CD4-positive, alpha-beta T cell treated with Interferon gamma for 1 hour (primary cell): ENCODE data around the gene LRRTM4.
"Not testable (repeated sequence)": the region's sequence is repeated elsewhere in the genome, so short reads cannot be mapped to it uniquely, and the experiment has no call there.

Experiments used
- DNase-seq: peaks from one replicate; pipeline ENCODE4 v3.0.0-alpha.2; 2020

The LRRTM4 gene

DNA sequence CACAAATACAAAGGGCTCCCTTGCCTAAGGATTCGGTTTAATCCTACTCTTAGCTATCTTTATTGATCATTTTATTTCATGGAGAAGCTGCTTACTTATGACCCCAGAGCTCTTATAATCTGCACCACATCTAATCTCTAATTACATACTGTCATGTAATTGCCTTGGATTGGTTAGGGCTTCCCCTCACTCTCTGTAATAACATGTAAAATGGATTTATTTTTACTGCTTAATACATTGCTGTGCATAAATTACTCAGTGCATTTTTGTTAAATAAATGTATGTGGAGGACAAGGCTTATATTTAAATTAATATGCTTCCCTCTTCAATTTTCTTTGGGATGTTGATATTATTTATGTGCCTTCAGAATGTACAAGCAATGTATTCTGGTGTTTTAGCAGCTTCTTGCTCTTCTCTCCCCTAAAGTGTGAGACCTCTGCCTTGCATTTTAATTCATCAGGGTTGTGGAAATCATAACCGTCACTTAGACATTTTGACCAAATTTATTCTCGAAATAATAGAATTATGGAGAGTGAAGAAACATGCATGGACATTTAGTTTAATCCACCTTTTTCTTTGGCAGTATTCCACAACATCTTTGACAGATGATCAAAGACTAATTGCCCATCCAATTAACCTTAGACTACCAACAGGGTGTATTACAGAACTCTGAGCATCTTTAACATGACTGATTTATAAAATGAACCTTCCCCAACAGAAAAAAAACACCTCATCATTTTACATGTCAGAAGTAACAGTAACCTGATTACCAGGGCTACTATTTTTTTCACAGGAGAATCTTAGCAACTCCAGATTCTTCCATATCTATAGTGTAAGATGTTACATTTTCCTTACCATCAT lies 692.6 kb downstream of the LRRTM4 start:
- DNase-seq = no peak

DNA sequence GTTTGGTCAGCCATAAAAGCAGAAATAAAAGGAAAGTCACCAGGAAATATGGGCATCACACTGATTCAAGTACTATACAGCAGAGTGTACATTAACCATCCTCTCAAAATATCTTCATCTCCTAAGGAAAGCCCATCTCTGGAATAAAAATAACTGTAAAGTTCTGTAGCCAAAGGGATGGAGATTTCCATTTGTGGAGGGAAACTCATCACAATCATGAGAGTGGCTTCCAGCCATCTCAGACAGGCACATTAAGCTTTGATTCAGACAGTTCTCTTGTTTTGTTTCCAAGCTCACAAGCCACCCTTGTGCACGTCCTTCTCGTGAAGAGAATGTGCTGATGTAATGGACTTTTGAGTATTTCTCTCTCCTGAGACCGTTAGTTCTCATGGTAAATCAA lies 695.5 kb downstream of the LRRTM4 start:
- DNase-seq = no peak

DNA sequence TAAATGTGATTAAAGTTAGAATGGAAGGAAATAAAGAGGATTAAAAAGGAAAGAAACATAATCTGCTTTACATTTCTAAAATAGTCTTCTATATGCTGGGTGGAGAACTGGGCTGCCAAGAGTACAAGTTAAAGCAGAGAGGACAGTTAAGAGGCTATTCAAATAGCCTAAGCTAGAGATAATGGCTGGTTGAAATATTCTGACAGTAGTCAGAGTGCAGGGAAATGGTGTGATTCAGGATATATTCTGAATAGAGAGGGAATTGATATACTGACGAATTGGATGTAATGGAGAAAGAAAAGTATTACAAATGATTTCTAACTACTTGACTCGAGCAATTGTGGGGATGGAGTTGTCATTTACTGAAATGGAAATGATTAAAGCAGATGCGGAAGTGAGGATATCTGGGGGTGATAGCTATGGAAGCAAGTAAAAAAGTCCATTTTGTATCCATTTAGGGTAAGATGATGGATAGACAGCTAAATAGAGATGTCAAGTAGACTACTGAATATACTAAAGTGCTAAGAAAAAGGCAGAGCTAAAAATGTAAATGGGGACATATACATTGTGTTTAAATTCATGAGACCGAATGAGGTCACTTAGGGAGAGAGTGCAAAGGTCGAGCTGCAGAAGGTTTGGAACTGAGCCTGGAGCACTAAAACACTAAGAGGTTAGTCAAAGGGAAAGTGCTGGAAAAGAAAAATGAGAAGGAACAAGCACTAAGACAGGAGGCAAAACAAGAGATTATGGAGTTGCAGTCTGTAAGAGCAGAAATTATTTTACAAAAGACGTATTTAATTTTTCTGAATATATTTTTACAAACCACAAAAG lies 696.8 kb downstream of the LRRTM4 start:
- DNase-seq = no peak

DNA sequence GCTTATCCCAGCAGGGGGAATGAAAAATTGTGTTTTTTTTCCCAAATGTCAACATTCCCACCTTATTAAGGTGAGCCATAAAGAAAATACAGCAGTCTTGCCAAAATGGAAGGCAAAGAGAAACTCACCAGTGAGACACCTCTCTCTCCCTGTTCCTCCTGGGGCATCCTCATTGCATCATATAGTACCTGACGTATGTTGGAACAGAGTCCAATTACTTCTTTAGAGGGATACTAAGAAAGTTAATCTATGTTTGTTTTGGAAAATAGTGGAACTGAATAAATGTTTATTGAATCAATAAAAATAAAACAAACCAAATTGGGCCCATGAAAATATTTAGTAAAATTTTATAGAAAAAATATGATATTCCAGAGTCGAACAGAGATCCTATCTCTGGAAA lies 700.4 kb downstream of the LRRTM4 start:
- DNase-seq = no peak

DNA sequence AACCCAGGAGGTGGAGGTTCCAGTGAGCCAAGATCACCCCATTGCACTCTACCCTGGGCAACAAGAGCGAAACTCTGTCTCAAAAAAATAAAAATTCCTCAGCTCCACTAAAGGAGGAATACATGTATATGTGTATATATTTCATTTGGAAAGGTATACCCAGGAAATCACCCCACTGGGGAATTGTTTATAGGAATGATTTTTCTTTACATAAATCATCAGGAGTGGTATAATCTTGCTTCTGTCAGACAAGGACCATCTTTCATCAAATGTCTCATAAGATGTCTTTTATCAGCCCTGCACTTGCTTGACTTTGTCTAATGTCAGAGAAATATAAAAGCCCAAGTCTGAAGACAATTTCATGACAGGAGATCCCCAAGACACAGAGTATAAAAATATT lies 709.1 kb downstream of the LRRTM4 start:
- no peak for DNase-seq

DNA sequence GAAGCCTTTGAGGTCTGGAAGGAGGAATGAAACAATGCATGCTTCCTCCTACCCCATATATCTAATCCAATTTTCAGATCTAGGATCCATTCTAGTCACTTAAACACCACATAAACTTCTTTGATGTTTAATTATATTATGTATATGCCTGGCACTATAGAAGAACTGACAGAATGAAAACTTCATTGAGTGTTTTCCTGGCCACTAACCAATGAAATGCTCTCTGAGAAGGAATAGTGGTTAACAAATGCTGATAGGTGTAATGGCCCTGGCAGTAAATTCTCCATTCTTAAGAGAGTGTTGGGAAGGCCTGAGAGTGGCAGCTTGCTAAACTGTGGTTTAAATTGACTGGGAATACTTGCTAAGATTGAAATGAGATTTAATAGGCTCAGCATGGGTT lies 710.0 kb downstream of the LRRTM4 start:
- no peak for DNase-seq

DNA sequence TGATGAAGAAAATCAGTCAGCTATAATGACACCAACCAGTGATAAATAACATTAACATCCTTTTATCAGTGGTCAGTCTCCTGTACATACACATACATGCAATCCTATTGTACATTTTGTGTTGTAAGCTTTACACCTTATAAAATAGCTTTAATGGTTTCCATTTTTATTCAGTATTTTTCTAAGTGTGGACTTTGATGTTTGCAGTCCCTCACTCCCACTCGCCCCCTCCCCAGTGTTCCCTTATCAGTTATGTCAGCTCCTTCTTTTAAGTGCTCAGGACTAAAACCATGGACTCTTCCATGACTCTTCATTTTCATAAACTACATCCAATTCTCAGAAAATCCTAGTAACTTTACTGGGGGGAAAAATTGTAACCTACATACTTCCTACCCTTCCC lies 713.0 kb downstream of the LRRTM4 start:
- DNase-seq = no peak

DNA sequence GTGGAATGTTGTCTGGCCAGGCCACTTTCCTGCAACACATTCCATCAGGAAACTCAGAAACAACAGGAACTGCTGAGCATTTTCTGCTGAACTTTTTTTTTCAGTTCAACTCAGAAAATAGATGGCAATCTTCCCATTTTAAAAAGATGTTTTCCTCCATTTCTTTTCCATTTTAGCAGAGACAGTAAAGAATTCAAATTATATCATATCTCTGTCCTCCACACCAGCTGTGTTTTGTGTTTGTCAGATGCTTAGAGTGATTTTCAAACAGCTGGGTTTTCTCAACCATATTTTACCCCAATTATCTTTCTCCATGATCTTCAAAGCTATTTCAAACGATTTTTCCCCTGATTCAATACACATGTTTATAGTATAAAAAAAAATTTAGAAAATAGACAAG lies 713.4 kb downstream of the LRRTM4 start:
- DNase-seq = no peak

GRCh38 chr2:76793647-76794334 lies 728.4 kb downstream of the LRRTM4 start:
- no peak for DNase-seq

GRCh38 chr2:76781313-76781712 lies 740.9 kb downstream of the LRRTM4 start:
- DNase-seq = not testable (repeated sequence)

GRCh38 chr2:76763276-76763675 lies 758.9 kb downstream of the LRRTM4 start:
- no peak for DNase-seq

DNA sequence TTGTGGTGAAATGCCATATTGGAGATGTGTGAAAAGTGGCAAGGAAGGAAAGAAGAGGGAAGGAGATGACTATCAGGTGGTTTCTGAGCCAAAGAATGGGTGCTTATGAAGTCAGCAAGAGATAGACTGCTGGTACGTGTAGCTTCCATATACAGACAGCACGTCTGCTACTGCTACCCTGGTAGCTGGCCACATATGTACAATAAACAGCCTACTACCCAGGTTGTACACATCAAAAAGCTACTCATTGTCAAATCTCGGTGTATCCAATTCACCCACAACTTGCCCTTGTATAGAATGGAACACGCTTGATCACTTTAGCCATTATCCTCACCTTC lies 761.8 kb downstream of the LRRTM4 start:
- DNase-seq = no peak

GRCh38 chr2:76759634-76760366 lies 762.4 kb downstream of the LRRTM4 start:
- DNase-seq = no peak

- DNase-seq = no peak
These were observed 769.7 kb downstream of the LRRTM4 start for GRCh38 chr2:76752506-76752905.

GRCh38 chr2:76749858-76750257 lies 772.3 kb downstream of the LRRTM4 start:
- no peak for DNase-seq

- no peak for DNase-seq
These were observed 773.4 kb downstream of the LRRTM4 start for GRCh38 chr2:76748581-76749296.

DNA sequence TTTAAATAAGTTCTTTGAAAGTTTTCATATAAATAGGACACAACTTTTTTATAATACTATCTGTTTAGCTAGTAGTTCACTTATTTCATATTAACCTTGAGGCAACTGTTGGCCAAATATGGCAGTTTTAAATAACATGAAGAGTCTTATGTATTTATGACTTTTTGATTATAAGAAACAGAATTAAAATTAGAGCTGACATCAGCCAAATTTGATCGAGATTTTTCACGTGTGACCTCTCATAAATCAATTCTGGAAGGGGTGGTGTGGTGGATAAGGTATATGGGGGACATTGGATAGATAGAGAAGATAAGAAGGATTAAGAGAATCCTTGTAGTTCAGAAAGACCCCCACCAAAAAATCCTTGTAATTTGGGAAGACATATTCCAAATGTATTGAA lies 776.6 kb downstream of the LRRTM4 start:
- DNase-seq = no peak

DNA sequence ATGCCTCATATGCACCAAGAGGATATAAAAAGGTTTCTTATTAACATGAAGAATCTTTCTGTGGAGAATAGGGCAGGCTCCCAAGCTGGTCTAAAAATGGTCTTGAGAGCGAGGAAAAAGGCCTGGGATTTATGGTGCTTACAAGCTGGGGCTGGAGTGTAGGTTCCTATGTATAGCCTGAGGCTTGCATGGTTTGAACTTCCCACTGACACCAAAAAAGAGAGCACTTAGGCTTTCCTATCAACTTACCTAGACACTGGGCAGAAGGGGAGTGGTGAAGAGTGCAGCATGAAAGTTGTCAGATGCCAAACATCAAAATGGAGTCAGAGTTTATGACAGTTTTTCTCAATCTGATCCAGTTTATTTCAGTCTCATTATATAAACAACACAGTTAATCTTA lies 784.6 kb downstream of the LRRTM4 start:
- no peak for DNase-seq

GRCh38 chr2:76733736-76734135 lies 788.4 kb downstream of the LRRTM4 start:
- no peak for DNase-seq

GRCh38 chr2:76731157-76731556 lies 791.0 kb downstream of the LRRTM4 start:
- no peak for DNase-seq

- no peak for DNase-seq
These were observed 792.2 kb downstream of the LRRTM4 start for GRCh38 chr2:76730021-76730420.

- DNase-seq = no peak
These were observed 801.0 kb downstream of the LRRTM4 start for GRCh38 chr2:76721226-76721625.
